AG08396 (cell line): Measurements from ENCODE around the gene ZNF628.
"Not testable (repeated sequence)": the region's sequence is repeated elsewhere in the genome, so short reads cannot be mapped to it uniquely, and the experiment has no call there.

Source experiments
- DNase-seq: peaks from one replicate; pipeline ENCODE4 v3.0.0; 2012; ENCODE audit warnings: low spot score, mixed read lengths

The ZNF628 gene

DNA sequence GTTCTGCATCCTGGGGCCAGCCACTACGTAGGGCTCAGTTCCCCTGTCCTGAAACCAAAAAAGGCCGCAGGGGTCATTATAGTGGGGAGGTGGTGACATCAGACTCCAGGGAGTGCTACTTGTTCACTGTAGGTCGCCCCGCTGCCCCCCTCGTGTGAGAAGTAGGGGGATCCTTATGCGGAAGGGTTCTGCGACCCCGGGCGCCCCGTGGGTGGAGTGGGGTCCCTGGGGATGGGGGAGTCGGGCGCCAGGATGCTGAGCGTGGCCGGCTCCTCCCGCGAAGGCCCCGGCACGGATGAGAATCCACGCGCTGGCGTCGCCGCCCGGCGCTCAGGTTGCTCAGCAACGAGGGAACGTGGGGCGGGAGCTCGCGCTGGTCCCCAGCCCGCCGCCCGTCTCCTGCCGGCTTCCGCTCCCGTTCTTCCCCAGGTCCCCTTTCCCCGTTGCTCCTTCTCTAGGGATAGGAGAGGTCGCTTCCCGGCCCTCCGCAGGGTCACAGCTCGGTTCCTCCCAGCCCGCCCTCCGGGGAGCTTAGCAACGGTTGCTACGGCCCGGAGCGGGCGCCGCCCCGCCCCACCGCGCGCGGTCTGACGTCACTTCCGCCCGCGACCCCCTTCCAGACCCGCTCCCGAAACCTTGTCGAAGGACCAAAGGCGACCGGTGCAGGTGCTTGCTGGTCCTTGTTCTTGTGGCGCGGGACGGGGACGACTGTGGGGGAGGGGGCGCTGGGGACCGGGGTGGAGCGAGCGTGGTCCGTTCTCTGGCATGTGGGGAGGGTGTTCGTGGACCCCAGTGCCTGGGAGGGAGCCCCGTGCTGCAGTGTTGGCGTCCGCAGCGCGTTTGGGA is 8.4 kb downstream of the ZNF628 start, which contains the start of gene NAT14:
Gene NAT14 (plus strand): TSS at position 596 of the 846 bp plus-strand sequence. CDS start 521 bp downstream, outside the sequence.
- peak; percentile 93 for DNase-seq

DNA sequence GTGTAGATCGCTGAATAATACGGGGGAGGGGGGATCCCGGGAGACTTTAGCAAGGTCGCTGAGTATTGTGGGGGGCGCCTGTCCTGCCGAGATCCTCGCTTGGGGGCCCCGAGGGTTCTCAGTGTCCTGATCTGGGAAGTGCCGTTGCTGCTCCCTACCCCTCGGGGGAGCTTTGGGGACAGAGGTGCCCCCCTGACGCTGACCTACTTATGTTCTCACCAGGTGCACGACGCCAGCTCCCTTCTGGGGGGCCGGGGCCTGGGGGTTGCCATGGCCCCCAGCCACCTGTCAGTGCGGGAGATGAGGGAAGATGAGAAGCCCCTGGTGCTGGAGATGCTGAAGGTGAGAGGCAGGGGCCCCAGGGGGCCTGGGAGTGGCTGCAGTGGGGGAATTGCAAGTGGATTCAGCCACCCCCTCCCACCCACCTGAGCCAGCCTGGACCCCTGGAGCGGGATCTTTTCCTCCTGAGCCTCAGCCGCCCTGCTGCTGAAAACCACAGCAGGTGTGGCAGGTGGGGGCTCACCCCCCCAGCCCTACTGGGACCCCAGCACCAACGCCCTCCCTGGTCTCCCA is 9.1 kb downstream of the ZNF628 start:
- no peak for DNase-seq

DNA sequence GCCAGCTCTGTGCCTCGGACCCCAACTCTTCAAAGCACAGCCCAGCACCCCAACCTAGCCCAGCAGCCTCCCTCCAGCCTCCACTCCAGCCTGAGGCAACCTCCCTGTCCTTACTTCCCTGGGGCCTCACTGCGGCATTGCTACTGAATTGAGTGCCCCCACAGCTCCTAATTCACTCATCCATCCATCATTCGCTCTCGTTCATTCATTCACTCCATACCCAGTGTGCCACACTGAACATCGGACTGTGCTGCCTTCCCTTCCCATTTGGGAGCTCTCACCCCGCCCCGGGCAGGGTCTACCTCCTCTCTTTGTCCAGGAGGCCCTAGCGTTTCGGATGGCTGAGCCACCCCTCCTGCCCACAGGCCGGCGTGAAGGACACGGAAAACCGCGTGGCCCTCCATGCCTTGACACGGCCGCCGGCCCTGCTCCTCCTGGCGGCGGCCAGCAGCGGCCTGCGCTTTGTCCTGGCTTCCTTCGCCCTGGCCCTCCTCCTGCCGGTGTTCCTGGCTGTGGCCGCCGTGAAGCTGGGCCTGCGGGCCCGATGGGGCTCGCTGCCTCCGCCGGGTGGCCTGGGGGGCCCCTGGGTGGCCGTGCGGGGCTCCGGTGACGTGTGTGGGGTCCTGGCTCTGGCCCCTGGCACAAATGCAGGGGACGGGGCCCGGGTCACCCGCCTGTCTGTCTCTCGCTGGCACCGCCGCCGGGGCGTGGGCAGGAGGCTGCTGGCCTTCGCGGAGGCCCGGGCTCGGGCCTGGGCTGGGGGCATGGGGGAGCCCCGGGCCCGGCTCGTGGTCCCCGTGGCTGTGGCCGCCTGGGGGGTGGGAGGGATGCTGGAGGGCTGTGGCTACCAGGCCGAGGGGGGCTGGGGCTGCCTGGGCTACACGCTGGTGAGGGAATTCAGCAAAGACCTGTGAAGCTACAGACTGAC is 9.9 kb downstream of the ZNF628 start:
- peak; percentile 78 for DNase-seq

DNA sequence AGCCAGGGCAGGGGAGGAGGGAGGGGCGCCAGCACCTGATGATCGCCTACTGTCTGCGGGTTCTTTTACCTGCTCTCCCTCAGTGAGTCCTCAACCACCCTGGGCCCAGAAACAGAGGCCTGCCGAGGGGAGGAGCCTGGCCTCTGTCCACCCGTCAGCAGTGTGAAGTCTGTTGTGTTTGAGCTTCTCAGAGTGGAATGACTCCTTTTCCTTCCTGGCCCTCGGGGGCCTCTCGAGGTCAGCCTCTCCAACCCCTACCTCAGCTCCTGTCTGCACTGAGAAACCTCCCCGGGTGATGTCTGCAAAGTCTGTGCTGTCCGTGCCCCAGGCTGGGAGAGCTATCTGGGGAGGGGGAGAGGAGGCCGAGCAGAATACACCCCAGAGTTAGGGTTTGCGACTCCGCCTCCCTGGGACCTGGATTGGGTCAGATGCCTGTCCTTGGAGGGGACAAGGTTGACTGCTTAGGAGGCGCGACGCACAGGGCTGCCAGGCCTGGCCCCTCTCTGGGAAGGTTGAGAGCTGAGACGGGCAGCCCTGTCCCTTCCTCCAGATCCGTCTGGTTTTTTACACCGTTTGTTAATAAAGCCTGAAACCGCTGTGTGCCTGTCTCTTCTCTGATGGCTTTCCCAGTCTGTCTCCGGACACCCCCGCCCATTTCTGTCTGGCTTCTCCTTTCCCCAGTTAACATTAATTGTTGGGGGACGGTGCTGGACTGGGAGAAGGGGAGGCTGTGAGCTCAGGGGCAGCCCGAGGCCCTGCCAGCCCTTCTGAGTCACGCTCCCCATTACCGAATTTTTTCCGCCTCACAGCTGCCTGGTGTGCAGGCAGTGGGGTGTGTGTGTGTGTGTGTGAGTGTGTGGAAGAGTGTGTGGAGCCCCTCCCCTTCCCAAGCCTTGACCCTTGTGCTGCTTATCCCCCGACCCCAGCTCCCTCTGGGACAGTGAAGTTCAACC is 10.8 kb downstream of the ZNF628 start:
- DNase-seq, result peak; percentile 94

DNA sequence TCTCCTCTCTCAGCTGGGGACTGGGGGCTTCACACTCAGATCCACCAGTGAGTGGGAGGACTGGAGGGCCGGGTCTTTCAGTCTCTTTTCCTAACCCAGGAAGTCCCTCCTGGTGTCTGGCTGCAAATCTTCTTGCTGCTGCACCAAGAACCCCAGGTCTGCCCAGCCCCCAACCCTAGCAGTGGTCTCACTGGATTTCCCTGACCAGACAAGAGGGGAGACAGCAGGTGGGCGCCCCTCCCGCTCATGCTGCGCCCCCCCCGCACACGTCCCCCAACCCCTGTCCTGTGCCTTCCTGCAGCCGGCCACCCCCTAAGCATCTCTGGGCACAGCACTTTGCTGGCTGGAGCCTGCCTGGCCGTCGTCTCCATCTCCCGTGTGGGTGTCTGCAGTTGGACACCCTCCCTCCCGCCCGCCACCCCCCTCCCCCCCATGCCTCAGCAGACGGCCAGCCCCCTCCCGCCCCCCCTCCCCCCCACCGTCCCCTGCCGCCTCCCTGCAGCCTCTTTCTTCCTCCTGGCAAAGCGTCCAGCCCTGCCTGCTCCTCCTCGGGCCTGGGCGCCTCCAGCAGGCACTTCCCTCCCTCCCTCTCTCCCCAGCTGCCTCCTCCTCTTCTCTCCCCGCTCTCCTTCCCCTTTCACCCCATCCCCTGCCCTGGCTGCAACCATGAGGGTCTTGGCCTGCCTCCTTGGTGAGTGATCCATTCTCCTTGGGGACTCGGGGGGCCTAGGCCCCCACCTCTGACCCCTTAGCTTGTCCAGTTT is 11.7 kb downstream of the ZNF628 start, which contains the start of gene SSC5D:
Gene SSC5D (plus strand): TSS at position 513 of the 764 bp plus-strand sequence. CDS start 154 bp downstream, at position 667.
- DNase-seq, result peak; percentile 78

DNA sequence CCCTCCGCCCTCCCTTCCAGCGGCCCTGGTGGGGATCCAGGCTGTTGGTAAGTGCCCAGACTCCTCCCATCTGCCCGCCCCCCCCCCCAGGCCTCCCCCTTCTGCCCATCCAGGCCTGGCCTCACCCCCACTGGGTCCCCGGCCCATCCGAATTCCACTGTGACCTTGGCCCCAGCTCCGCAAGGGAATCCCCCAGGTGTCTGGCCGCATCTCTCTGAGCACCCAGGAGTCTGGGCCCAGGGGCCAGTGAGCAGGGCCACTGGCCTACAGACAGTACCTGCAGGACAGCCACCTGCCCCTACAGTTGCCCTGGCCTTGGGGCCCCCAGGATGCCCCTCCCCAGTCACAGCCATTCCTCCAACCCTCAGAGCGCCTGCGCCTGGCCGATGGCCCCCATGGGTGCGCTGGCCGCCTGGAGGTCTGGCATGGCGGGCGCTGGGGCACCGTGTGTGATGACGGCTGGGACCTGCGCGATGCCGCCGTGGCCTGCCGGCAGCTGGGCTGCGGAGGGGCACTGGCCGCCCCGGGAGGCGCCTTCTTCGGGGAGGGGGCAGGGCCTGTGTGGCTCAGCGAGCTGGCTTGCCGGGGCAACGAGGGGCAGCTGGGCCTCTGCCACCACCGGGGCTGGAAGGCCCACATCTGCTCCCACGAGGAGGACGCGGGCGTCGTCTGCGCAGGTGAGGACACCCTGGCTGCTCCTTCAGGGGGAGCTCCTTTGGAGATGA is 12.7 kb downstream of the ZNF628 start:
- DNase-seq, result peak; percentile 72

DNA sequence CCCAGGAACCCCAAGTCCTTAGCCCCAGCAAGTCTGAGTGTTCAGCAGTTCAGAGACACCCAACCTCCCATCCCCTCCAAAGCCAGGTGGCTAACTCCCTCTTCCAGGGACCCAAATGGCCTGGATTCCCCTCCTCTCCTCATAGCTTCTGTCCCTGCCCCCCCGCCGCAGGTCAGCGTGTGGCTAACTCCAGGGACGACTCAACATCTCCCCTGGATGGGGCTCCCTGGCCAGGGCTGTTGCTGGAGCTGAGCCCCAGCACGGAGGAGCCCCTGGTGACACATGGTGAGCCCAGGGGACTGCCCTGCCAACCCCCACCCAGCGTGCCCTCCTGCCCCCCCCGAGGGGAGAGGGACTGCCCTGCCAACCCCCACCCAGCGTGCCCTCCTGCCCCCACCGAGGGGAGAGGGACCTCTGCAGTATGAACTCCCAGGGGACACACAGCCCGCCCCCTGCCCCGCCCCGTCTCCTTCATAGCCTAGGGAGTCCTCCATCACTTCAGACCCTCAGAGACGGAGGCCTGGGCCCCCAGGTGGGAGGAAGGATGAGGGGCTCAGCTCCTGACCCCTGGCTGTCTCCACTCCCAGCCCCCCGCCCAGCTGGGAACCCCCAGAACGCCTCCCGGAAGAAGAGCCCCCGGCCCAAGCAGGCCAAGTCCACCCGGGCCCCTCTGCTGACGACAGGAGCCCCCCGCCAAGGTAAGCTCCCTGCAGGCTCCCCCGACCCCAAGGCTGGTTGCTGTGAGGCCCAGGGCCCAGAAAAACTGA is 13.5 kb downstream of the ZNF628 start:
- no peak for DNase-seq

DNA sequence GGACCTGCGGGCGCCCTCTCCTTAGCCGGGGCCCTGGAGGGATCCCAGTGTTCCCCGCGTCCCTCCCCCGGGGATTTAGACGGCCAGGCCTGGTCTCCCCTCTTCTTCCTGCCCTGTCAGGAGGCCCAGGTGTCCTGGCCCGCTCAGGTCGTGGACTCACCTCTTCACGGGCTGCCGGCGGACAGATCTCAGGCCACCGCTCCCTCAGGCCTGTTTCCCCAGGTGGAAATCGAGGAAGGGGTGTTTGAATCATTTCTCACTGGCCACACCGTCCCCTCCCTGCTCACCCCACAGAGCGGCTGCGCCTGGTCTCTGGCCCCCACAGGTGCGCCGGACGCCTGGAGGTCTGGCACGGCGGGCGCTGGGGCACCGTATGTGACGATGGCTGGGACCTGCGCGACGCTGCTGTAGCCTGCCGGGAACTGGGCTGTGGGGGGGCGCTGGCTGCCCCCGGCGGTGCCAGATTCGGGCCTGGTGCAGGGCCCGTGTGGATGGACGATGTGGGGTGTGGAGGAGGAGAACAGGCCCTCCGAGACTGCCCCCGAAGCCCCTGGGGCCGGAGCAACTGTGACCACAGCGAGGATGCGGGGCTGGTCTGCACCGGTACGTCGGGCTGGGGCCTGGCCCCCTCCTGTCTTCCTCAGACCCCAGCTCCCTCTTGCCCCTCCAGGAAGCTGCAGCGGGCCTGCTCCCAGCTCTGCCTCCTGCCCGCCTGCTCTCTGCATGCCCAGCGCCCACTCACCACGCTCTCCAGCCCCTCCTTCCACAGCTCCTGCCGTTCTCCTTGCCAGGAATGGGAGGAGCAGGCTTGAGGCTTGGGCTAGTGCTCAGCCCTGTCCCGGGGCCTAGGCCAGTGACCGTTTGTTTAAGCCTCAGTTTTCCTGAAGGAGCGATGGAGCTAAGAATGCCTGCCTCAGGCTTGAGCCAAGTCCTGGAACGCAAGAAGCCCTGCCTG is 14.3 kb downstream of the ZNF628 start:
- DNase-seq, result no peak

DNA sequence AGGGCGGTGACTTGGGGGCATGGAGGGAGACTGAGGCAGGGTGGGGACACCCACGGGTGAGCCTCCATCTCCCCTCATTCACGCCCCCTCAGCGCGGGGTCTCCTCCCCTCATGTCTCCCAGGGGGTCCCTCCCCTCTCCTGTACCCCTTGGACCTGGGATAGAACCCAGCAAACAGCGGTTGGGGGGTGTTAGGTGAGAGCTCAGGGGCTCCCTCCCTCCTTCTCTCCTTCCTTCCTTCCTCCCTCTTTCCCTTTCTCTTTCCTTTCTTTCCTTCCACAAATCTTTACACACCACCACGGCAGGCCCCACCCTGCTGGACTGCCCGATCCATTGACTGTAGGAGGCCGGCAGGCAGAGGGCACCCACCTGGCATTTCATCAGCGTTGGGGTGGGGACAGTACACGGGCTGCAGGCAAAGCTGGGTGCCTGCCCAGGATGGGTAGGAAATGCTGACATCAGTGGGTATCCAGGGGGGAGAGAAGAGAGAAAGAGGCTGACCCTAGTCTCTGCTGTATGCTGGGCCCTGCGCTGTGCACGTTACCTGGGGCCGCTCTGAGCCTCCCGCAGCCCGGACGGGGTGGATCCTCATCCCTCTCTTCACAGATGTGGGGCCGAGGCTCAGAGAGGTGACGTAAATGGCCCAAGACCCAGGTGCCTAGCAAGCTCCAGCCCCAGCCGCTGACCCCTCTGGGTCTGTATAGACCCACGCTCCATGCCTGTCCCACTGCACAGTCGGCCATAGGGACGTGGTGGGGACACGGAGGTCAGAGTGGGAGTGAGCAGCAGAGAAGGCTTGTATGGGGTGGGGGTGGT is 15.3 kb downstream of the ZNF628 start:
- no peak for DNase-seq

DNA sequence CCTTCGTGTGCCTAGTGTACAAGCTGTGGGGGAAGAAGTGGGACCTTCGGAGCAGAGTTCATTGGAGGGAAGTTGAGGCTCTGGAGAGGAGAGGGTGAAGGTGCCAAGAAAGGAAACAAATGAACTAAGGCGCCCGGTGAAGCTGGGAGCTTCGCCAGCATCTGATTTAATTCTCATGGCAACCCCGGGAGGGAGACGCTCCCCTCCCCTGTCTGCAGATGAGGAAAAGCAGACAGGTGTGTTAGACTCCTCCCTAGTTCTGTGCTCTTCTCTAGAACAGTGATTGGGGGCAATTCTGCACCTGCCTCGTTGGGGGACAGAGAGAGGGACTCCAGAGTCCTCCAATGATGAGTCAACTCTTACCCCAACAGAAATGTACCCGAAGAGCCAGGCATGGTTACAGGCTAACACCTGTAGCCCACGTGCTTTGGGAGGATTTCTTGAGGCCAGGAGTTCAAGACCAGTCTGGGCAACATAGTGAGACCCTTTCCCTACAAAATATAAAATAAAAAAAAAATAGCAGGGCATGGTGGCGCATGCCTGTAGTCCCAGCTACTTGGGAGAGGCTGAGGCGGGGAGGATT is 16.0 kb downstream of the ZNF628 start:
- DNase-seq, result no peak

DNA sequence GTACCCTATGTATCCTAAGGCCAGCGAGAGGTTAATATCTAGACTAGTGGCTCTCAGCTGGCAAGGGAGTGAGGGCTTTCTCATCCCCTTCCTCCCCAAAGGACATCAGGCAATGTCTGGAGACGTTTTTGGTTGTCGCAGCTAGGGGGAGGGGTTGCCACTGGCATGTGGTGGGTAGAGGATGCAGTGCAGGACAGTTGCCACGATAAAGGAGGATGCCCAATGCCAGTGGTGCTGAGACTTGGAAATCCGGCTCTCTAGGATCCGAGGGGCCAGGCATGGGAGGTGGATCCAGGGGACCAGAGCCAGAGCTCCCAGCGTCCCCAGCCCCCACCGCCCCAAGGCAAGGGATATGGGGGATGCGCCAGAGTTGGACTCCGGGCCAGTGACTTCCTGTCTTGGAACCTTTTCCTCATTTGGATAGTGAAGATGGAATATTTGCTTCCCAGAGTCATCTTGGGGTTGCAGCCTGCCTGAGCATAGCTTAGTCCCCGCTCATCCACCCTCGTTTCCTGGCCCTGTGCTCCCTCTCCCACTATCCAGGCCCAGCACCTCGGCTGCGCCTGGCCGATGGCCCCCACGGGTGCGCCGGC is 16.7 kb downstream of the ZNF628 start:
- peak; percentile 52 for DNase-seq

DNA sequence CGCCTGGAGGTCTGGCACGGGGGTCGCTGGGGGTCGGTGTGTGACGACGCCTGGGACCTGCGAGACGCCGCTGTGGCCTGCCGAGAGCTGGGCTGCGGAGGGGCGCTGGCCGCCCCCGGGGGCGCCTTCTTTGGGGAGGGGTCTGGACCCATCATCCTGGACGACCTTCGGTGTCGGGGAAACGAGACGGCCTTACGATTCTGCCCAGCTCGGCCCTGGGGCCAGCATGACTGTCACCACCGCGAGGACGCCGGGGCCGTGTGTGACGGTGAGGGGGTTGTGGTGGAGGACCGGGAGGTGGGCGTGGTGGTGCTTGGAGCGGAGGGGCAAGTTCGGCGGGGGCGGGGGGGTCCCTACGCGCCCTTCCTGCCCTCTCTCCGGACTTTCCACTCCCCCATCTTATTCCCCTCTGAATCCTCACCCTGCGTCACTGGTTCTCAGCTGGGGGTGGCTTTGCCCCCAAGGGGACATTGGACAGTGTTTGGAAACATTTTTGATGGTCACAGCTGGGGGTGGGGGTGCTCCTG is 17.3 kb downstream of the ZNF628 start:
- DNase-seq, result no peak

DNA sequence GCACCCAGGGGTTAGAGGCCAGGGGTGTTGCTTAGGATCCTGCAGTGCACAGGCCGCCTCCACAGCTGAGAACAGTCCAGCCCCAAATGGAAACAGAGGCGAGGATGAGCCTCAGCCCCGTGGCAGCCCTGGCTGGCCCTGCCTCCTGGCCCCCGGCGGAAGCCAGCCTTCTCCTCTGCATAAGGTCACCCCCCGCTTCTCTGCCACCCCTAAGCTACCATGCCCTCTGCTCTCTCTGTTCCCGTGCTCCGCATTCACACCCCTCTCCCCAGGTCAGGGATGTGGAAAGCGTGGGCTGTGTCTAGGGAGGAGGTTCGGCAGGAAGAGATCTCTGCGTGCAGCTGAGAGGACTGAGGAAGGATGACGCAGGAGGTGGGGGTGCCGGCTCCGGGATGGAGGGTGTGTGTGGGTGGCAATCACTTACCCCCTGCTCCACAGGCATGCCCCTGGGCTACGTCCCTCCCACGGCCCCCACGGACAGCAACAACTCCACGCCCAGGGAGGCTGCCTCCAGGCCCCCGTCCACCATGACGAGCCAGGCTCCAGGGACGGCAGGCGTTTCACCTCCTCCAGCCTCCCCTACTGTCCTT is 17.9 kb downstream of the ZNF628 start:
- peak; percentile 81 for DNase-seq

DNA sequence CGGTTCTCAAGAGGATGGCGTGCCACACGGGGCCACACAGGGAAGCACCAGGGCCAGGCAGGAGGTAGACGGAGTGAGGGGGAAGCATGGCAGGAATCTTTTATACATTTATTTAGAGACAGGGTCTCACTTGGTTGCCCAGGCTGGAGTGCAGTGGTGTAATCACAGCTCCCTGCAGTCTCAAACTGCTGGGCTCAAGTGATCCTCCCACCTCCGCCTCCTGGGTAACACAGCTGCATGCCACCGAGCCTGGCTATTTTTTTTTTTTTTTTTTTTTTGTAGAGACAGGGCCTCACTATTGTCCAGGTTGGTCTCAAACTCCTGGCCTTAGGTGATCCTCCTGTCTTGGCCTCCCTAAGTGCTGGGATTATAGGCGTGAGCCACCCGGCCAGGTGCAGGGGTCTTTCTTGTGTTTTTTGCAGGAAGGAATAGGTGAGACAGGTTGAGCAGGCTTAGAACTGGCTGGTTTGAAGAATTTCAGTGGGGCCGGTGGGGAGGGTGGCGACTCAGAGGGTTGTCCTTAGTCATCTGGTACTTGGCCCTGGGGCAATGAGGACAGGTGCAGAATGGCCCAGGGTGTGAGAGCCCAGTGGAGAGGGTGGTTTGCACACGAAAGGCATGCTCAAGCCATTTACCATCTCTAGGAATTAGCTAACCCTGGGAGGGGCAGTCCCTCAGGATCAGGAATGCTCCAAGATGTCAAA is 19.4 kb downstream of the ZNF628 start:
- DNase-seq, result no peak

DNA sequence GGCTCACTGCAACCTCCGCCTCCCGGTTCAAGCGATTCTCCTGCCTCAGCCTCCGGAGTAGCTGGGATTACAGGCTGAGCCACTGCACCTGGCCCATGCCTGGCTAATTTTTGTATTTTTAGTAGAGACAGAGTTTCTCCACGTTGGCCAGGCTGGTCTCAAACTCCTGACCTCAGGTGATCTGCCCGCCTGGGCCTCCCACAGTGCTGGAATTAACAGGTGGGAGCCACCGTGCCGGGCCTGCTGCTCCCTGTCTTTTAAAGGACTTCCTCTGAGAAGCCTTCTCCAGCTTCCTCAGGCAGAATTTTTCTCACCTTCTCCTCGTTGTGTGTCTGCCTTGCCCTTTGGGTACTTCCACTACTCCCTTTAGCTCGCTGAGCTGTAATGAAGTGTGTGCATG is 20.4 kb downstream of the ZNF628 start:
- not testable (repeated sequence) for DNase-seq
